ENCODE results near the gene C6orf52.

Gene C6orf52

GRCh38 chr6:10643201-10643651 is 51.2 kb downstream of the C6orf52 start:
- H3K9me3 ChIP-seq (ENCODE audit: control insufficient read depth, low read length) = no peaks in the 10 kb centered on the region
- H3K36me3 ChIP-seq (ENCODE audit: control insufficient read depth, insufficient read depth, low read length) = no peaks in the 10 kb centered on the region
- H3K27ac ChIP-seq (ENCODE audit: low read depth, low read length, severe bottlenecking) = no peak overlapping the region
- WGBS, 2 experiments (ENCODE audit: insufficient coverage in 2 of 2) = 95 to 96% methylated on average over 2 to 3 of the region's 3 CpGs
- no peak overlapping the region for H3K4me3 ChIP-seq (ENCODE audit: extremely low read depth, insufficient read depth, low read length, poor library complexity, severe bottlenecking)
- no peaks in the 10 kb centered on the region for H3K4me1 ChIP-seq (ENCODE audit: control insufficient read depth, insufficient read depth, low read length, poor library complexity, severe bottlenecking)

GRCh38 chr6:10641528-10641927 is 52.9 kb downstream of the C6orf52 start:
- Histone ChIP-seq H3K27ac (ENCODE audit: low read depth, low read length, severe bottlenecking) (no peak overlapping the region), H3K4me1 (ENCODE audit: control insufficient read depth, insufficient read depth, low read length, poor library complexity, severe bottlenecking) (no peaks in the 10 kb centered on the region), H3K4me3 (ENCODE audit: extremely low read depth, insufficient read depth, low read length, poor library complexity, severe bottlenecking) (no peak overlapping the region), H3K9me3 (ENCODE audit: control insufficient read depth, low read length) (no peaks in the 10 kb centered on the region), H3K36me3 (ENCODE audit: control insufficient read depth, insufficient read depth, low read length) (no peaks in the 10 kb centered on the region)
- 92 to 100% methylated on average over 2 of the region's 3 CpGs for WGBS, 2 experiments (ENCODE audit: insufficient coverage in 2 of 2)

GRCh38 chr6:10640412-10640811 is 54.0 kb downstream of the C6orf52 start:
- no peak overlapping the region for H3K4me3 ChIP-seq (ENCODE audit: extremely low read depth, insufficient read depth, low read length, poor library complexity, severe bottlenecking)
- 98 to 99% methylated on average over 6 to 8 of the region's 8 CpGs for whole genome bisulfite sequencing, 2 experiments (ENCODE audit: insufficient coverage in 2 of 2)
- H3K9me3 ChIP-seq (ENCODE audit: control insufficient read depth, low read length) = no peaks in the 10 kb centered on the region
- no peaks in the 10 kb centered on the region for H3K36me3 ChIP-seq (ENCODE audit: control insufficient read depth, insufficient read depth, low read length)
- no peaks in the 10 kb centered on the region for H3K4me1 ChIP-seq (ENCODE audit: control insufficient read depth, insufficient read depth, low read length, poor library complexity, severe bottlenecking)
- H3K27ac ChIP-seq (ENCODE audit: low read depth, low read length, severe bottlenecking) = no peak overlapping the region

- Histone ChIP-seq H3K36me3 (ENCODE audit: control insufficient read depth, insufficient read depth, low read length) (no peaks in the 10 kb centered on the region), H3K27ac (ENCODE audit: low read depth, low read length, severe bottlenecking) (peak overlapping the region; percentile 26), H3K4me3 (ENCODE audit: extremely low read depth, insufficient read depth, low read length, poor library complexity, severe bottlenecking) (no peak overlapping the region), H3K4me1 (ENCODE audit: control insufficient read depth, insufficient read depth, low read length, poor library complexity, severe bottlenecking) (peaks cover 12% of the 10 kb centered on the region), H3K9me3 (ENCODE audit: control insufficient read depth, low read length) (no peaks in the 10 kb centered on the region)
- 60% methylated on average over 1 of the region's 1 CpG; no CpG with 5 or more reads in 1 of the 2 experiments for WGBS, 2 experiments (ENCODE audit: insufficient coverage in 2 of 2)
Observed at GRCh38 chr6:10633216-10633615, 61.2 kb downstream of the C6orf52 start.

GRCh38 chr6:10630178-10630577 is 64.2 kb downstream of the C6orf52 start:
- Histone ChIP-seq H3K27ac (ENCODE audit: low read depth, low read length, severe bottlenecking) (no peak overlapping the region), H3K4me3 (ENCODE audit: extremely low read depth, insufficient read depth, low read length, poor library complexity, severe bottlenecking) (no peak overlapping the region), H3K9me3 (ENCODE audit: control insufficient read depth, low read length) (no peaks in the 10 kb centered on the region), H3K36me3 (ENCODE audit: control insufficient read depth, insufficient read depth, low read length) (peaks cover 3% of the 10 kb centered on the region), H3K4me1 (ENCODE audit: control insufficient read depth, insufficient read depth, low read length, poor library complexity, severe bottlenecking) (peaks cover 15% of the 10 kb centered on the region)
- WGBS, 2 experiments (ENCODE audit: insufficient coverage in 2 of 2) = 86 to 100% methylated on average over 1 of the region's 1 CpG

- no peak overlapping the region for H3K27ac ChIP-seq (ENCODE audit: low read depth, low read length, severe bottlenecking)
- 100% methylated on average over 1 of the region's 1 CpG; no CpG with 5 or more reads in 1 of the 2 experiments for WGBS, 2 experiments (ENCODE audit: insufficient coverage in 2 of 2)
- no peaks in the 10 kb centered on the region for H3K9me3 ChIP-seq (ENCODE audit: control insufficient read depth, low read length)
- H3K4me1 ChIP-seq (ENCODE audit: control insufficient read depth, insufficient read depth, low read length, poor library complexity, severe bottlenecking) = peaks cover 4% of the 10 kb centered on the region
- no peak overlapping the region for H3K4me3 ChIP-seq (ENCODE audit: extremely low read depth, insufficient read depth, low read length, poor library complexity, severe bottlenecking)
- peaks cover 6% of the 10 kb centered on the region for H3K36me3 ChIP-seq (ENCODE audit: control insufficient read depth, insufficient read depth, low read length)
Observed at GRCh38 chr6:10627800-10628199, 66.6 kb downstream of the C6orf52 start.

- H3K9me3 ChIP-seq (ENCODE audit: control insufficient read depth, low read length) = no peaks in the 10 kb centered on the region
- H3K36me3 ChIP-seq (ENCODE audit: control insufficient read depth, insufficient read depth, low read length) = peaks cover 6% of the 10 kb centered on the region
- WGBS, 2 experiments (ENCODE audit: insufficient coverage in 2 of 2) = 79 to 88% methylated on average over 3 to 5 of the region's 9 CpGs
- H3K4me1 ChIP-seq (ENCODE audit: control insufficient read depth, insufficient read depth, low read length, poor library complexity, severe bottlenecking) = peaks cover 3% of the 10 kb centered on the region
- H3K4me3 ChIP-seq (ENCODE audit: extremely low read depth, insufficient read depth, low read length, poor library complexity, severe bottlenecking) = no peak overlapping the region
- no peak overlapping the region for H3K27ac ChIP-seq (ENCODE audit: low read depth, low read length, severe bottlenecking)
Observed at GRCh38 chr6:10626154-10626741, 68.2 kb downstream of the C6orf52 start.

- Histone ChIP-seq H3K4me3 (ENCODE audit: extremely low read depth, insufficient read depth, low read length, poor library complexity, severe bottlenecking) (no peak overlapping the region), H3K36me3 (ENCODE audit: control insufficient read depth, insufficient read depth, low read length) (peaks cover 6% of the 10 kb centered on the region), H3K27ac (ENCODE audit: low read depth, low read length, severe bottlenecking) (no peak overlapping the region), H3K9me3 (ENCODE audit: control insufficient read depth, low read length) (no peaks in the 10 kb centered on the region), H3K4me1 (ENCODE audit: control insufficient read depth, insufficient read depth, low read length, poor library complexity, severe bottlenecking) (peaks cover 7% of the 10 kb centered on the region)
- 97 to 98% methylated on average over 5 of the region's 5 CpGs for WGBS, 2 experiments (ENCODE audit: insufficient coverage in 2 of 2)
Observed at GRCh38 chr6:10624836-10625235, 69.6 kb downstream of the C6orf52 start.

GRCh38 chr6:10621847-10622246 is 72.6 kb downstream of the C6orf52 start:
- 80 to 89% methylated on average over 1 to 3 of the region's 4 CpGs for WGBS, 2 experiments (ENCODE audit: insufficient coverage in 2 of 2)
- H3K36me3 ChIP-seq (ENCODE audit: control insufficient read depth, insufficient read depth, low read length) = peaks cover 3% of the 10 kb centered on the region

More at GRCh38 chr6:10621847-10622246, 72.6 kb downstream of the C6orf52 start:
- Histone ChIP-seq H3K4me1 (ENCODE audit: control insufficient read depth, insufficient read depth, low read length, poor library complexity, severe bottlenecking) (peaks cover 6% of the 10 kb centered on the region), H3K27ac (ENCODE audit: low read depth, low read length, severe bottlenecking) (no peak overlapping the region), H3K4me3 (ENCODE audit: extremely low read depth, insufficient read depth, low read length, poor library complexity, severe bottlenecking) (no peak overlapping the region), H3K9me3 (ENCODE audit: control insufficient read depth, low read length) (no peaks in the 10 kb centered on the region)

All from mesodermal cell (in vitro differentiated cells).